Measurements from ENCODE around the gene PEX11A.

GRCh38 chr15:89667706-89667960 lies 22.9 kb downstream of the PEX11A start:
- TF ChIP-seq EZH2phosphoT487 (IDR thresholded peaks at IDR 0.05; ENCODE audit: borderline replicate concordance, low read length) (no peak), CTCF (IDR thresholded peaks at IDR 0.05; ENCODE audit: low read depth, low read length, poor library complexity, severe bottlenecking) (no peak)
